Activated CD4-positive, CD25-positive, alpha-beta regulatory T cell treated with anti-CD3 and anti-CD28 coated beads, Interleukin-2, amount 50 U/mL, for 16 hours (primary cell): ENCODE results near the gene FUT1.
A peak's percentile ranks its signal among the peaks of the same experiment; 100 is the strongest.
"Not testable (repeated sequence)": the region's sequence is repeated elsewhere in the genome, so short reads cannot be mapped to it uniquely, and the experiment has no call there.

ENCODE experiments used
- DNase-seq: peaks from one replicate; pipeline ENCODE4 v3.0.0-alpha.2; 2020; ENCODE audit warnings: low read depth, low spot score

FUT1 gene

GRCh38 chr19:48752496-48753365 lies at the start of gene FUT1:
TSS of gene FUT1 (minus strand) at chr19:48752641. CDS start at chr19:48751281, 1,360 bp downstream.
- DNase-seq: no peak

- no peak for DNase-seq
These were observed 47.2 kb upstream of the FUT1 start for GRCh38 chr19:48799358-48800300.

- DNase-seq: no peak
These were observed 46.5 kb upstream of the FUT1 start for GRCh38 chr19:48798937-48799336.

DNA sequence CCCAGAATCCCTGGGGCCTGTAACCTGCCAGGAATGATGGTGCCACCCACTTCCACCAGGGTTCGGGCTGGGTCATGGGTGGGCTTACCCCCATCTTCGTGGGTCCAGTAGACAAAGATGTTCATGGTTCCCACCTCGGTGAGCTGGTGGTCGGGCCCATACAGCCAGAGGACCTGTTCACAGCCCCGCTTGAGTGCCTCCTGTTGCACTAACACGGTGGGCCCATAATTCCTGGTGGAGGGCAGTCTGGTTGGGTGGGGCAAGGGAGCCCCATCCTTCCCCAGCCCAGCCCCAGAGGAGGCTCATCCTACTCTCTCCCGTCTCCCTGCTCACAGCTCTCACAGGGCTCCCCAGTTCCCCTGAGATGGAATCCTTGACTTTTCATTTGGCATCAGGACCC lies 44.7 kb upstream of the FUT1 start:
- no peak for DNase-seq

- no peak for DNase-seq
These were observed 44.0 kb upstream of the FUT1 start for GRCh38 chr19:48796298-48797083.

- DNase-seq: no peak
These were observed 43.2 kb upstream of the FUT1 start for GRCh38 chr19:48795685-48796070.

DNA sequence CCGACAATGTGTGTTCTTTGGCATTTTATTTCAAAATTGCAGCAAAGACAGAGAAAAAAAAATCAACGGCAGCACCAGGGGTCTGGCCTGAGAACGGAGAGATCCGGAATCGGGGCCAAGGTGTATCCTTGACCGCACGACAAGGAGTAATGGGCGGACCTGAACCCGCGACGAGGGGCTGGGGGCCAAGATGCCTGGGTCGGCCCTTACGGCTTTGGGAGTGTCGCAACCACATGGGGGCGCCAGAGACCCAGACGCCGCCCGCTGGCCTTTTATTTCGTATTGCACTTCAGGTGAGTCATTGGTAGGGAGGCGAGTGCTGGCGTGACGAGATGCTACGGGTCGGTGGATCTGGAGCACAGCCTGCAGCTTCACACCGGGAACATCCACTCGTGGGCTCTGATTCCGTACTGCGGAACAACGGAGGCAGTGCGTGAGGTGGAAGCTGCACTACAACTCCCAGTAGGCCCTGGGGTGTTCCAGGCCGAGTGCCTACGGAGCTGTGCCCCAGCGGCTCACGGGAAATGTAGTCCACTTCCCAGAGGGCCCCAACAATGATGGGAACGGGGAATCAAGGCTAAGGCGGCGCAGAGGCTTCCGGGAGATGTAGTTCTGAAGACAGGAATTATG lies 42.7 kb upstream of the FUT1 start:
- DNase-seq: peak; percentile 72

GRCh38 chr19:48794291-48794690 lies 41.9 kb upstream of the FUT1 start:
- DNase-seq: no peak

- DNase-seq: no peak
These were observed 40.8 kb upstream of the FUT1 start for GRCh38 chr19:48793271-48793670.

DNA sequence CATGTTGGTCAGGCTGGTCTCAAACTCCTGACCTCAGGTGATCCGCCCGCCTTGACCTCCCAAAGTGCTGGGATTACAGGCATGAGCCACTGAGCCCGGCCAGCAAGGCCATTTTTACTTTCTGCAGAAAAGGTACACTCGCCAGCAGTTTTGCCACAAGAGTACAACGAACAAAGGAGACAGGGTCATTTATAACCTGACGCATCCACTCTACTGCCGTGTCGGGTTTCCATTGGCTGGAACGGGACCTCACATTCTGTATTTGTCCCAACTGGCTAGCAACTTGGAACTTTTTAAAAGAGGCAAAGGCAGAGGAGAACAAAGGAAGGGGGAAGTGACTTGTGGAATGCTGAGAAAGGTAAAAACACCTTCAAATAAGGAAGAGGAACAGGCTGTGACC lies 34.9 kb upstream of the FUT1 start:
- not testable (repeated sequence) for DNase-seq

GRCh38 chr19:48786422-48786821 lies 34.0 kb upstream of the FUT1 start:
- DNase-seq: not testable (repeated sequence)

GRCh38 chr19:48784527-48784926 lies 32.1 kb upstream of the FUT1 start:
- DNase-seq: no peak

DNA sequence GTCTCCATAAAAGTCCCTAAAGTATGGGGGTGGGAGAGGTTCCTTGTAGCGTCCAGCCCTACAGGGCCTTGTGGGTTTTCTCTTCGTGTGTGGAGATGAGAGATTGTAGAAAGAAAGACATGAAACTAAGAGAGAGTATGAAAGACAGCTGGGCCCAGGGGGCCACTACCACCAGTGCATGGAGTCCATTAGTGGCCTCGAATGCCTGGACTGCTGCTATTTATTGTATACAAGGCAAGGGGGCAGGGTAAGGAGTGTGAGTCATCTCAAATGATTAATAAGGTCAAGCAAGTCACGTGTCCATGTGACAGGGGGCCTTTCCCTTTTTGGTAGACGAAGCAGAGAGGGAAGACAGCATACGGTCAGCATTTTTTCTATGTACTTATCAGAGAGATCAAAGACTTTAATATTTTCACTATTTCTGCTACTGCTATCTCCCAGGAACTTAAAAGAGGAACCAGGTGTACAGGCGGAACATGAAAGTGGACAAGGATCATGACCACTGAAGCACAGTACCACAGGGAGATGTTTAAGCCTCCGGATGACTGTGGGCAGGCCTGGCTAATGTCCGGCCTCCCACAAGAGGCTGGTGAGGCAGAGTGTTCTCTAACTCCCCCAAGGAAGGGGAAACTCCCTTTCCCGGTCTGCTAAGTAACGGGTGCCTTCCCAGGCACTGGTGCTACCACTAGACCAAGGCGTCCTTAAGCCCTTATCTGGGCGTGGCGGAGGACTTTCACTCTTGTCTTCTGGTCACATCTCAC lies 28.4 kb upstream of the FUT1 start:
- no peak for DNase-seq

- DNase-seq: no peak
These were observed 27.2 kb upstream of the FUT1 start for GRCh38 chr19:48779636-48780035.

GRCh38 chr19:48777720-48778119 lies 25.3 kb upstream of the FUT1 start:
- no peak for DNase-seq

GRCh38 chr19:48777139-48777538 lies 24.7 kb upstream of the FUT1 start:
- DNase-seq: no peak

DNA sequence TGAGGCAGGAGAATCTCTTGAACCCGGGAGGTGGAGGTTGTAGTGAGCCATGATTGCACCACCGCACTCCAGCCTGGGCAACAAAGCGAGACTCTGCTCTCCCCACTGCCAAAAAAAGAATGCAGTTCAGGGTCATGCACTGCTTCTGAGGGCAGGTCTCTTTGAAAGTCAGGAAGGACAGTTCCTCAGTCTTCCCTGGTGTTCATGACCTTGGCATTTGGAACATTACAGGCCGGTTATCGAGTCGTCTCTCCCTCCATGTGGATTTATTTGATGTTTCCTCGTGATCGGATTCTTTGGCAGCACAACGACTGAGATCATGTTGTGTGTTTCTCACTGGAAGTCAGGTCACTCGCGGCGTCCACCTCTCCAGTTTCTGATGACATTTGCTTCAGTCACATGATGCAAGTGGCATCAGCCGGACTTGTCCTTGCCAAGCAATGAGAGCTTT lies 20.1 kb upstream of the FUT1 start:
- no peak for DNase-seq

DNA sequence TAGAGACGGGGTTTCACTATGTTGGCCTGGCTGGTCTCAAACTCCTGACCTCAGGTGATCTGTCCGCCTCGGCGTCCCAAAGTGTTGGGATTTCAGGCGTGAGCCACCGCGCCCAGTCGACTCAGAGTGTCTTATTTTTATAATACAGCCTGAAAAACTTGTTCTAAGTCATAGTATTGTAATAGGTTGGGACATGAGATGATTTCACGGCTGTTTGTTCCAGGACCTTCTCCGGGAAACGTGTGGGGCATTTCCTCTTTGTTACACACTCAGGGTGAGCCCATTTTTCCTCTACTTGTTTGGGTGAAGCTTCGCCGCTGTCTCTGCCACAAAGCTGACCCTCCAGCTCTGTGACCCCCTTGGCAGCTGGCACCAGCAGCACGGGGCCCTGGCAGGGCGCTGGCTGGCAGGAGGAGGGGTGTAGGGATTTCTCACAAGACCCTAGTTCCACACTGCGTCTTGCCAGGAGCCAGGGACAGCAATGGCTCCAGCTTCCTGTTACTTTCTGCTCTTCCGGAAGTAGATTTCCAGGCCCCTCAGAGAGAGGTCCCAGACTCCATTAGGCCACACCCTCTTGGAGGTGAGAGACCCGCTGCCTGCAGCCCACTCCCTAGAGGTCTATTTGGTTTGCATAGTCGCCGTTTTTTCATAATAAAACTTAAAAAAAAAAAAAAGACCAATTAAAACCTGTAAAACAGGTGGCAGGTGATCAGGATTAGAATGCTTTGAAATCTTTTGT lies 18.5 kb upstream of the FUT1 start:
- no peak for DNase-seq

DNA sequence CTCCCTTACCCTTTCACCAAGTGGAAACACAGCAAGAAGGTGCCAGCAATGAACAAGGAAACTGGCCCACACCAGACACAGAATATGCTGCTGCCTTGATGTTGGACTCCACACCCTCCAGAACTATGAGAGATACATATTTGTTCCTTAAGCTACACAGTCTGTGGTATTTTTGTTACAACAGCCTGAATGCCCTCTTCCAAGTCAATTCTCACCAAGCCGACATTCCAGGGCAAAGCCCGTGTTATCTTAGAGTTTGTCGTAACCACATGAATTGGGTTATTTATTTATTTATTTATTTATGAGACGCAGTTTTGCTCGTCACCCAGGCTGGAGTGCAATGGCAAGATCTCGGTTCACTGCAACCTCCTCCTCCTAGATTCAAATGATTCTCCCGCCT lies 17.8 kb upstream of the FUT1 start:
- no peak for DNase-seq
